ENCODE data around the gene SSPN.

Gene SSPN, protein sequence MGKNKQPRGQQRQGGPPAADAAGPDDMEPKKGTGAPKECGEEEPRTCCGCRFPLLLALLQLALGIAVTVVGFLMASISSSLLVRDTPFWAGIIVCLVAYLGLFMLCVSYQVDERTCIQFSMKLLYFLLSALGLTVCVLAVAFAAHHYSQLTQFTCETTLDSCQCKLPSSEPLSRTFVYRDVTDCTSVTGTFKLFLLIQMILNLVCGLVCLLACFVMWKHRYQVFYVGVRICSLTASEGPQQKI

DNA sequence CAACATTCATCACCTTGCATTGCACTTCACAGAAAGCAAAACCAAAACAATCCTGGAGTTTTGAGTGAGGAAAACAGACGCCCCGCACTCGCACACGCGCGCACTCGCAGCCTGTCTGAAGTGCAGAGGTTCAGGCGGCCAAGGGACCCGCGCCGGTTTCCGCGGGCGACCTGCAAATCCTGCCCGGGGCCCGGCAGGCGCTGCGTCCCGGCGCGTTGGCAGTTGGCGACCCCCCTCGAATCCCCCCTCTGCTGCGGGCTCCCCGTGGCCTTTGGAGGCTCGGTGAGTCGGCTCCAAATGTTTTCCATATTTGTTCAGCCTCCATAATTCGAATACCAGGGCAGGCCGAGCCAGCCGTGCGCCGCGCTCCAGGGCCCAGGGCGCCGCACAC, at the start of gene SSPN:
SSPN (plus strand) TSS at position 324 of the 391 bp plus-strand sequence. CDS start 100 bp downstream, outside the sequence.
- DNase-seq (ENCODE audit: low spot score) (peak; percentile 63), FAIRE-seq (no peak)

GRCh38 chr12:26148291-26148690, 47.1 kb upstream of the SSPN start:
- DNase-seq (ENCODE audit: low spot score) (no peak), FAIRE-seq (no peak)

- FAIRE-seq: no peak
- no peak for DNase-seq (ENCODE audit: low spot score)
These were observed 45.3 kb upstream of the SSPN start for GRCh38 chr12:26149968-26150500.

- FAIRE-seq: no peak
- DNase-seq (ENCODE audit: low spot score): no peak
These were observed 44.5 kb upstream of the SSPN start for GRCh38 chr12:26150736-26151450.

DNA sequence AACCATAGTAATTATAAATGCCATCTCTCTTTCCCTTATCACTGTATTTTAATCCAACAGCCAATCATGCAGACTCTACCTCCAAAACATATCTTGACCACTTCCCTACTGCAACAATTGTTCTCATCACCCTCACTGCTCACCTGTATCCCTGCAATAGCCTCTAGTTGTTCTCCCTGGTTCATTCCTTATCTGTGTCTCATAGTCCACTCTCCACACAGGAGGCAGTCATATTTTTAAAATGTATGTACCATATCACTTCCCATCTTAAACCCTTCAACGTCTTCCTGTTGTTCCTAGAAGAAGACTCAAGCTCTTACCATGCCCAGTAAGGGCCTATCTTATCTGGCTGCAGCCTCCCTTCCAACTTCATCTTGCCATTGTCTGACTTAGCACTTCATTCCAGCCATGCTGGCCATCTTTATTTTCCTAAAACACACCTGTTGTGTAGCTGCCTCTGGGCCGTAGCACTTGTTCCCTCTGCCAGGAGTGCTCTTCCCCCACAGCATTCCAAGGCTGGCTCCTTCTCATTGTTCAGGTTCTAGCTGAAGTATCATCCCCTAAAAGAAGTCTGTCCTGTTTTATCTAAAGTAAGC, 42.8 kb upstream of the SSPN start:
- FAIRE-seq (peak; percentile 61), DNase-seq (ENCODE audit: low spot score) (no peak)

- FAIRE-seq (no peak), DNase-seq (ENCODE audit: low spot score) (peak; percentile 82)
These were observed 41.8 kb upstream of the SSPN start for GRCh38 chr12:26153421-26154154.

- DNase-seq (ENCODE audit: low spot score): no peak
- no peak for FAIRE-seq
These were observed 39.0 kb upstream of the SSPN start for GRCh38 chr12:26156201-26156871.

DNA sequence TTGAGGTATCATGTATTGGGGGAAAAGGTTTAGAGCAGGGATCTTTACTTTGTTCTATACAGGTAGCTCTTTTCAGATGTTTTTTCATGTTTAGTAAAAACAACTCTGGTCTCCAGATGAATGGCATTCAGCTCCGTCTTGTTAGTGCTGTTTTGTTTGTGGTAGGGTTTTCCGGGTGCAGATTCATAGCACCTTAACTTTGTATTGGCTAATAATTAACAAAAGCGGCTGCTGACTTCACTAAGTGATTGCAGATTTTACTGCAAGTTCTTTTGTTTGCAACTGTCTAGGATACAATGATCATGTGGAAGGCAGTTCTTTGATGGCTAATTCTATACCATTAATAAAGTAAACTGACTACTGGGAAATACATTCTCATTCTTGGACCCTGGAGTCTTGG, 38.4 kb upstream of the SSPN start:
- DNase-seq (ENCODE audit: low spot score) (no peak), FAIRE-seq (no peak)

GRCh38 chr12:26158078-26158764, 37.2 kb upstream of the SSPN start:
- DNase-seq (ENCODE audit: low spot score): no peak
- FAIRE-seq: no peak

GRCh38 chr12:26162174-26162573, 33.2 kb upstream of the SSPN start:
- no peak for DNase-seq (ENCODE audit: low spot score)
- no peak for FAIRE-seq

- DNase-seq (ENCODE audit: low spot score) (no peak), FAIRE-seq (peak; percentile 92)
These were observed 32.5 kb upstream of the SSPN start for GRCh38 chr12:26162905-26163304.

DNA sequence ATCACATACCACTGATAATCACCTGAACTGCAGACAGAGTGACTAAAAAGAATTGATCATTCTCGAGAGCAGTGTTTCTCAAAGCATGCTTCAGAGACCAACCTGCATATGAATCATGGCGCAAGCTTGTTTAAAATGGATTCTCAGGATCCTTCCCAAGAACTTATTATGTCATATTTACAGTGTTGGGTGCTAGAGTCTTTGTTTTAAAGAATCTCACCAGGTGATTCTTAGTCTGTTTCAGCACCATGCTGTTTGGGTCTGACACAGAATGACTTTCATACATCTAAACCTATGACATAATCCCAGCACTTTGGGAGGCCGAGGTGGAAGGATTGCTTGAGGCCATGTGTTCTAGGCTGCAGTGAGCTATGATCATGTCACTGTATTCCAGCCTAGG, 31.3 kb upstream of the SSPN start:
- FAIRE-seq: no peak
- no peak for DNase-seq (ENCODE audit: low spot score)

DNA sequence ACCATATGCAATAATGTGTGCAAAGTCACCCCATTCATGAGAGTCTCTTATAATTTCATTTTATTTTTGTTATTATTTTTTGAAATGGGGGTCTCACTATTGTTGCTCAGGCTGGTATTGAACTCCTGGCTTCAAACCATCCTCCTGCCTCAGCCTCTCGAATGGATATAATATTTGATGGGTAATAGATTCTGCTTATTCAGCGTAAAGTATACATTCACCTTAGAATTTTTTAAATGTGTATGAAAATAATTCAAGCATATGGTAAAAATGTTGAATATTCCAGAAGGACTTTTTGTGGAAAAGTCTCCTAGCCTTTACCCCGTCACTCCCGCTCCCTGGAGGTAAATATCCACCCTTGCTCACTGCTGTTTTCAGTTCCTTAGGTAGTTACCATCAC, 23.4 kb upstream of the SSPN start:
- no peak for DNase-seq (ENCODE audit: low spot score)
- FAIRE-seq: no peak

DNA sequence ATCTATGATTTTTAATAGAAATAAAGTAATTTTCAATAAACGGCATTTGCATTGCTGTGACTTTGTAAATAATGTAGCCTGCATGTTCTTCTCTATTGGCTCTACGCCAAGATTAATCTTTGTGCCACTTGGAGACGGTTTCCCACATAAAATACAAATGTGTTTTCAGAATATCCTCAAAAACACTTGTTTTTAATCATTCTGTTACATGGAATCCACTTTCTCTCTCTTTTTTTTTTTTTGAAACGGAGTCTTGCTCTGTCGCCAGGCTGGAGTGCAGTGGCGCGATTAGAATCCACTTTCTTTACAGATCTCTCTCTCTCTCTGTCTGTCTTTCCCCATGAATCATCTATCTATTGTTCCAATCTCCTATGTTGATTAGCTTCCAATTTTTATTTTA, 22.8 kb upstream of the SSPN start:
- no peak for DNase-seq (ENCODE audit: low spot score)
- FAIRE-seq: no peak

- DNase-seq (ENCODE audit: low spot score): no peak
- no peak for FAIRE-seq
These were observed 22.3 kb upstream of the SSPN start for GRCh38 chr12:26172946-26173552.

GRCh38 chr12:26176725-26177124, 18.6 kb upstream of the SSPN start:
- FAIRE-seq (no peak), DNase-seq (ENCODE audit: low spot score) (no peak)

GRCh38 chr12:26177283-26177682, 18.1 kb upstream of the SSPN start:
- DNase-seq (ENCODE audit: low spot score) (no peak), FAIRE-seq (no peak)

DNA sequence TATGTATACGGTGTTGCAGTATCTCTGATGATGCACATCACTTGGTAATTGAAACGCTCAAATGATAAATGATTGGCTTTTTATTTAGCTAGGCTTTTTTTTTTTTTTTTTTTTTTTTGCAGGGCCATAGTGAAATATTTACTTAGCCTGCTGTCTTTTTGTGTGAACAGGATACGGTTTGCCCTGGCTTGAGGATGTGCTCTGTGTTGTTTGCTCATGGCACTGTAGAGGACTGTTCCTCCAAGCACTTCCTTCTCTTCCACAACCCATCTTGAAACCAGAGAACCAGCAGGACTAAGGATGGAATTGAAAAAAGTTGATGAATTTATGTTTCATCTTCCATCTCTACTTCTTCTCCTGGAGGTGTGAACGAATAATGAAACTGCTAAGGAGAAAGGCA, 15.5 kb upstream of the SSPN start:
- no peak for DNase-seq (ENCODE audit: low spot score)
- FAIRE-seq: no peak

- DNase-seq (ENCODE audit: low spot score) (no peak), FAIRE-seq (no peak)
These were observed 13.0 kb upstream of the SSPN start for GRCh38 chr12:26182377-26182776.

Data from urothelium cell line (cell line).